ENCODE results near the gene IGSF21. TPM values are rescaled to one million over a fixed set of nuclear protein-coding genes. Genes with fewer than 3 reads are reported as not detected.

The IGSF21 gene
- total RNA-seq, 2 experiments from 2014 or later = not detected

- H3K27ac Mint-ChIP-seq = no peak overlapping the region
- intact Hi-C loops (cut with DNase I, micrococcal nuclease) = no loop called here
Measured at GRCh38 chr1:18322368-18323032, 214.9 kb downstream of the IGSF21 start.

GRCh38 chr1:18323259-18323658 is 215.7 kb downstream of the IGSF21 start:
- H3K4me1 Mint-ChIP-seq (ENCODE audit: low read depth) = no peaks in the 10 kb centered on the region
- TF ChIP-seq, protein P1, sequence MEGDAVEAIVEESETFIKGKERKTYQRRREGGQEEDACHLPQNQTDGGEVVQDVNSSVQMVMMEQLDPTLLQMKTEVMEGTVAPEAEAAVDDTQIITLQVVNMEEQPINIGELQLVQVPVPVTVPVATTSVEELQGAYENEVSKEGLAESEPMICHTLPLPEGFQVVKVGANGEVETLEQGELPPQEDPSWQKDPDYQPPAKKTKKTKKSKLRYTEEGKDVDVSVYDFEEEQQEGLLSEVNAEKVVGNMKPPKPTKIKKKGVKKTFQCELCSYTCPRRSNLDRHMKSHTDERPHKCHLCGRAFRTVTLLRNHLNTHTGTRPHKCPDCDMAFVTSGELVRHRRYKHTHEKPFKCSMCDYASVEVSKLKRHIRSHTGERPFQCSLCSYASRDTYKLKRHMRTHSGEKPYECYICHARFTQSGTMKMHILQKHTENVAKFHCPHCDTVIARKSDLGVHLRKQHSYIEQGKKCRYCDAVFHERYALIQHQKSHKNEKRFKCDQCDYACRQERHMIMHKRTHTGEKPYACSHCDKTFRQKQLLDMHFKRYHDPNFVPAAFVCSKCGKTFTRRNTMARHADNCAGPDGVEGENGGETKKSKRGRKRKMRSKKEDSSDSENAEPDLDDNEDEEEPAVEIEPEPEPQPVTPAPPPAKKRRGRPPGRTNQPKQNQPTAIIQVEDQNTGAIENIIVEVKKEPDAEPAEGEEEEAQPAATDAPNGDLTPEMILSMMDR (IDR thresholded peaks at IDR 0.05) = no peak

More at GRCh38 chr1:18322368-18323032, 214.9 kb downstream of the IGSF21 start:
- no peaks in the 10 kb centered on the region for H3K9me3 Mint-ChIP-seq
- H3K4me1 ChIP-seq (ENCODE audit: insufficient read depth, low read length) = no peaks in the 10 kb centered on the region
- H3K27ac ChIP-seq (ENCODE audit: low read depth in 1 of 2, low read length in 2 of 2) = no peak overlapping the region
- H3K27me3 ChIP-seq (ENCODE audit: control insufficient read depth in 1 of 2, insufficient read depth in 2 of 2, low read length in 2 of 2) = peaks cover 0 to 9% of the 10 kb centered on the region in 2 experiments
- H3K4me3 Mint-ChIP-seq = no peak overlapping the region
- H3K27me3 Mint-ChIP-seq = peaks cover 39% of the 10 kb centered on the region
- no peak for ATAC-seq (ENCODE audit: poor library complexity)
- H3K4me1 Mint-ChIP-seq (ENCODE audit: low read depth) = no peaks in the 10 kb centered on the region
- no peaks in the 10 kb centered on the region for H3K36me3 Mint-ChIP-seq (ENCODE audit: low read depth)
- H3K9me3 ChIP-seq (ENCODE audit: control insufficient read depth in 1 of 2, insufficient read depth in 1 of 2, low read length in 2 of 2) = peaks cover 0 to 17% of the 10 kb centered on the region in 2 experiments
- CTCF ChIA-PET = no interaction called here
- no peak overlapping the region for H3K4me3 ChIP-seq (ENCODE audit: low read length)
- no peaks in the 10 kb centered on the region for H3K36me3 ChIP-seq (ENCODE audit: insufficient read depth, low read length)
- POLR2A ChIA-PET = no interaction called here
- DNase-seq = no peak
- TF ChIP-seq, protein P1 (IDR thresholded peaks at IDR 0.05) = no peak

DNA sequence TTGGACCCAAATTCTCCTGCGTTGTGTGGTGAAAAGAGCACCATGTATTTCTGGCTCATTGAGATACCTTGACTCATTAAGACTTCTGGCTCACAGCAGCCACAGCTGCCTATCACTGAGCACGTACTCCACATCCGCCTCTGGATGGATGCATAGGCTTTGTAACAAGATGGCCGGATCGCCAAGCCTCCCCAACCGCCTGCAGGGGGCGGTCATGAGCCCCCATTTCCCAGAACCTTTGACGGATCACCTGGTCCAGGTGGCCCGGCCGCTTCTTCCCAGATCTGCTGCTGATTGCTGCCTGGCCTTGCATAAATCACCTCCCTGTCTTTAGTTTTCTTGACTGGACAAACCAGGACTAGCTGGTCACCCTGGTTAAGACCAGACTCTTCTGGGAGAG is 216.6 kb downstream of the IGSF21 start:
- intact Hi-C loops (cut with DNase I, micrococcal nuclease) = no loop called here
- Histone ChIP-seq H3K4me1 (ENCODE audit: insufficient read depth, low read length) (no peaks in the 10 kb centered on the region), H3K27ac (ENCODE audit: low read depth in 1 of 2, low read length in 2 of 2) (no peak overlapping the region), H3K27me3 (ENCODE audit: control insufficient read depth in 1 of 2, insufficient read depth in 2 of 2, low read length in 2 of 2) (peaks cover 0 to 9% of the 10 kb centered on the region in 2 experiments), H3K9me3 (ENCODE audit: control insufficient read depth in 1 of 2, insufficient read depth in 1 of 2, low read length in 2 of 2) (peaks cover 0 to 17% of the 10 kb centered on the region in 2 experiments), H3K4me3 (ENCODE audit: low read length) (no peak overlapping the region), H3K36me3 (ENCODE audit: insufficient read depth, low read length) (no peaks in the 10 kb centered on the region)
- TF ChIP-seq, protein P1 (IDR thresholded peaks at IDR 0.05) = no peak
- no peaks in the 10 kb centered on the region for H3K36me3 Mint-ChIP-seq (ENCODE audit: low read depth)
- H3K27ac Mint-ChIP-seq = no peak overlapping the region
- DNase-seq = no peak
- H3K4me3 Mint-ChIP-seq = no peak overlapping the region
- POLR2A ChIA-PET = no interaction called here
- ATAC-seq (ENCODE audit: poor library complexity) = no peak
- peaks cover 41% of the 10 kb centered on the region for H3K27me3 Mint-ChIP-seq
- no peaks in the 10 kb centered on the region for H3K9me3 Mint-ChIP-seq
- H3K4me1 Mint-ChIP-seq (ENCODE audit: low read depth) = no peaks in the 10 kb centered on the region
- CTCF ChIA-PET = no interaction called here

More at GRCh38 chr1:18323259-18323658, 215.7 kb downstream of the IGSF21 start:
- no peak overlapping the region for H3K27ac ChIP-seq (ENCODE audit: low read depth in 1 of 2, low read length in 2 of 2)
- POLR2A ChIA-PET = no interaction called here
- H3K4me3 Mint-ChIP-seq = no peak overlapping the region
- H3K36me3 Mint-ChIP-seq (ENCODE audit: low read depth) = no peaks in the 10 kb centered on the region
- H3K4me1 ChIP-seq (ENCODE audit: insufficient read depth, low read length) = no peaks in the 10 kb centered on the region
- peaks cover 0 to 9% of the 10 kb centered on the region in 2 experiments for H3K27me3 ChIP-seq (ENCODE audit: control insufficient read depth in 1 of 2, insufficient read depth in 2 of 2, low read length in 2 of 2)
- H3K27ac Mint-ChIP-seq = no peak overlapping the region
- intact Hi-C loops (cut with DNase I, micrococcal nuclease) = no loop called here
- CTCF ChIA-PET = no interaction called here
- H3K36me3 ChIP-seq (ENCODE audit: insufficient read depth, low read length) = no peaks in the 10 kb centered on the region
- H3K9me3 ChIP-seq (ENCODE audit: control insufficient read depth in 1 of 2, insufficient read depth in 1 of 2, low read length in 2 of 2) = peaks cover 0 to 17% of the 10 kb centered on the region in 2 experiments
- peaks cover 39% of the 10 kb centered on the region for H3K27me3 Mint-ChIP-seq
- DNase-seq (no peak), ATAC-seq (ENCODE audit: poor library complexity) (no peak)
- H3K9me3 Mint-ChIP-seq = no peaks in the 10 kb centered on the region
- H3K4me3 ChIP-seq (ENCODE audit: low read length) = no peak overlapping the region

All from CD4-positive, alpha-beta T cell (primary cell).